SH-SY5Y (cell line): ENCODE results near the gene FOXK1.

Experiments
- GATA2 ChIP-seq: IDR thresholded peaks from 2 replicates; pipeline ENCODE4 v1.6.1; 2011; ENCODE audit warnings: mild to moderate bottlenecking, low read depth, low read length
- GATA3 ChIP-seq: IDR thresholded peaks from 2 replicates; pipeline ENCODE4 v1.6.1; 2011; ENCODE audit warnings: low read depth, mild to moderate bottlenecking, low read length, moderate library complexity

- TF ChIP-seq GATA2 (no peak), GATA3 (no peak)
These were observed 76.7 kb downstream of the FOXK1 start for GRCh38 chr7:4758791-4759190.
